D341Med (cell line): ENCODE results near the gene RELT.

ENCODE experiments used
- DNase-seq: peaks from one replicate; pipeline ENCODE4 v3.0.0; 2012; ENCODE audit warnings: low spot score

RELT gene

DNA sequence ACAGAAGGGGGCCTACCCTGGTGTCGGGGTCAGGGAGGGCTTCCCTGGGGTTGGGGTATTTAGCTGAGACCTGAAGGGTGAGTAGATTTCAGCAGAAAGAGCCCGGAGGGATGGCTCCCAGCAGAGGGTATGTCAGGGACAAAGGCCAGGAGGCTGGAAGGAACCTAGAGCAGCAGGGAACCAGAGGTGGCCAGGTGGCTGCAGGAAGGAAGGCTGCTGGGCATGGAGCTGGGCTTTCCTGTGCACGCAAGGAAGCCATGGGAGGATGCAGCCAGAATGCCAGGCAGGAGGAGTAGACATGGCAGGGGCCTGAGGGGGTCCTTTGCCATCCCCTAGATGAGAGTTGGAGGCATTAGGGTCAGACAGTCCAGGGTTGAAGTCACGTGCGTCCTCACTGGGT is 27.4 kb upstream of the RELT start:
- no peak for DNase-seq

- no peak for DNase-seq
Measured at GRCh38 chr11:73349633-73350032, 26.6 kb upstream of the RELT start.

- DNase-seq = peak; percentile 84
Measured at GRCh38 chr11:73350908-73351636, 25.1 kb upstream of the RELT start.

DNA sequence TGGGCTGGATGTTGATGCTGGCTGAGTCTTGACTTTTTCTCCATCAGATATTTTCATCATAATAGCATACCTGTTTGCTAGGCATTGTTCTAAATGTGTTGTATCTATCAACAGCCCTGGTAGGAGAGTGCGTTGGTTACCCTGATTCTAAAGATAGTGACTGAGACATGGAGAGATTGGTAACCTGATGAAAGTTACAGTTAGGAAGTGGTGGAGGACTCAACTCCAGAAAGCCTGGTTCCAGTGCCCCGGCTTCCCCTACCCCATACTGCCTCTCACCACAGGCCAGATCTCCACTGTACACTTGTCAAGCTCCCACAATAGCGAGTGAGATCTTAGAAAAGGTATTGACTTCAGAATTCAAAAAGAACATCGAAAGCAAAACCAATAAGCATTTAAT is 22.8 kb upstream of the RELT start:
- no peak for DNase-seq

DNA sequence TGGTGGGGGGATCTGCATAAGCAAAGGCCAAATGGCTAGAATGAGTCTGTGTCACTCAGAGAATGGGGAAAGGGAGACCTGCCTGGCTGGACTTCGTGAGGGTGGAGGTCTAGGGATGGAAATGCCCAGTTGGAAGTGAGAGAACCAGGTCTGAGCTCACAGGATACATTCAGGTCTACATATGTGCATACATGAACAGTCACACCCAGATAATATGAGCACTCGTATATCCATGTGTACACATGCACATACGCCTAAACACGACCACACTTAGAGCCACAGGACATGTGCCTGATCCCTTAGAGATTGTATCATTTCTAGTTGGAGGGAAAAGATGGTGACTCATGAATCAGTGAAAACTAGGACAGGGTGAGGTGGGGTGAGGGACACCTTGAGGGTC is 21.1 kb upstream of the RELT start:
- no peak for DNase-seq

GRCh38 chr11:73356979-73357860 is 19.0 kb upstream of the RELT start:
- DNase-seq = no peak

- no peak for DNase-seq
Measured at GRCh38 chr11:73358071-73358470, 18.1 kb upstream of the RELT start.

DNA sequence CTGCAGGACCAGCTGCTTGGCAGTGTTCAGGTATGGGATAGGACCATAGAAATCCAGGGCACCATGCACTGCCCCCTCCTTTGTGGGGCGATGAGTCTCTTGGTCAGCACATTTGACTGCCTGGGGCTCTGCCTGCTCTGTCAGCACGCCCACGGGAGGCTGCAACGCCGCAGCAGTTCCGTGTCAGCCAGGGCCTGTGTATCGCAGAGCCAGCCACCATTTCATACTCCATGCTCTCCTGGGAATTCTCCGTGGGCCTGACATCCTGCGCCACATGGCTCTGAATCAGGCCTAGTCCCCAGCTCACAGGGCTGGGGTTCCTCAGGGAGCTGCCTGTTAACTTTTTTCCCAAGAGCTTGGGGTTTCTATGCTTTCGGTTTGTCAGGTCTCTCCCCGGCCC is 16.9 kb upstream of the RELT start:
- DNase-seq = no peak

DNA sequence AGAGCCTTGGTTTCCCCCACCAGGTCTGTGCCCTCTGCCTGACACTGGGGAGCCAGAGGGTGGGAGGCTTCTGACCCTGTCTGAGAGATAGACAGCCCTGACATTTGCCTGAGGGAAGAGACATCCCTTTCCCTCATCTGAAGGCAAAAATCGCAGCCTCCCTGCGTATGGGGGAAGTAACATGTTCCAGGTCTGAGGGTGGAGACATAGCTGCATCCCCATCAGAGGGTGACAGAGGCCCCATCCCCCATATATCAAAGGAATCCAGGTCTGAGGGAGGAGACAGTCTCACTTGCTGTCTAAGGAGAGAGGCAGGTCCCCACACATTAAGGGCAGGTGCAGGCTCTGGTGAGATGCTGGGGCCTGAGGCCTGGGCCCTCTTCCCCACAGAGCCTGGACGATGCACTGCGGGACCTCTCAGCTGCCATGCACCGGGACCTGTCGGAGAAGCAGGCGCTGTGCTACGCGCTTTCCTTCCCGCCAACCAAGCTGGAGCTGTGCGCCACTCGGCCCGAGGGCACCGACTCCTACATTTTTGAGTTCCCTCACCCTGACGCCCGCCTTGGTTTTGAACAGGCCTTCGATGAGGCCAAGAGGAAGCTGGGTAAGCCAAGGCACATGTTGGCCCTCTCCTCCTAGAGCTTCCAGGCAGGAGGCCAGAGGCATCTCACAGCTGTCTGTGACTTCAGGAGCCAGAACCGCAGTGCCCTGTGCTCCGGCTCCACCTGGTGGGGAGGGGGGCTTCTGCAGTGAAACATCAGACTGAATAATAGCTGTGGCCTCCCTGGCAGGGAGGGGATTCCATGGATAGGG is 16.1 kb upstream of the RELT start:
- peak; percentile 81 for DNase-seq

DNA sequence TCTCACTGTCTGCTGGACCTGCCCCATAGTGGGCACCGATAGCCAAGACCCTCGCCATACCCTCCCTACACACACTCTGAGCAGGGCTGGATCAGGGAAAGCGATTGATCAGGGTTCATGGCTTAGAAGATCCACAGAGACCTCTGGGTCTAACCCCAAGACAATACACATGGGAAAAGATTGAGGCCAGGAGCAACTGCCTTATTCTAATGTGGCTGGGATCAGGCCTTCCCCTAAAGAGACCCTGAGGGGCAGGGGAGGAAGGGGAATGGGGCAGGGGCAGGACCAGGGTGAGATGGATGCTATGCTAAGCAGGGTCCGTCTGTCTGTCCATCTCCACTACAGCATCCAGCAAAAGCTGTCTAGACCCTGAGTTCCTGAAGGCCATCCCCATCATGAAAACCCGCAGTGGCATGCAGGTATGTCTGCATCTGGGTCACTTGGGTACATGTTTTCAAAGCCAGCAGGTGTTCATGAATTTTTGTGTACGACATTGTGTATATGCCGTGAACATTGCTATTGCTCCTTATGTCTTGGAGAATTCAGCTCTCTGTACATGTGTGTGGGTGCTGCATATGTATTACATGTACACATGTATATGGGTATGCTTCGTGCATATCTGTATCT is 15.3 kb upstream of the RELT start:
- no peak for DNase-seq

GRCh38 chr11:73361953-73362776 is 14.0 kb upstream of the RELT start:
- DNase-seq = no peak

DNA sequence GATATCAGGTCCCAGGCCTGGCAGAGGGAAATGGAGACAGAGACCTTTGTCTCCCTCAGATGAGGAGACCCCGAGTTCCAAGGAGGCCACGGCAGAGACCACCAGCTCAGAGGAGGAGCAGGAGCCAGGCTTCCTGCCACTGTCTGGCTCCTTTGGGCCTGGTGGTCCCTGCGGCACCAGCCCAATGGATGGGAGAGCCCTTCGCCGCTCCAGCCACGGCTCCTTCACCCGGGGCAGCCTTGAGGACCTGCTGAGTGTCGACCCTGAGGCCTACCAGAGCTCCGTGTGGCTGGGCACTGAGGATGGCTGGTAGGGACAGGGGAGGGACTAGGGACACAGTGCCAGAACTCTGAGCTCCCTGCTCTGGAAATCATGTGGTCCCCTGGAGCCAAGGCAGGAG is 13.1 kb upstream of the RELT start:
- DNase-seq = no peak

DNA sequence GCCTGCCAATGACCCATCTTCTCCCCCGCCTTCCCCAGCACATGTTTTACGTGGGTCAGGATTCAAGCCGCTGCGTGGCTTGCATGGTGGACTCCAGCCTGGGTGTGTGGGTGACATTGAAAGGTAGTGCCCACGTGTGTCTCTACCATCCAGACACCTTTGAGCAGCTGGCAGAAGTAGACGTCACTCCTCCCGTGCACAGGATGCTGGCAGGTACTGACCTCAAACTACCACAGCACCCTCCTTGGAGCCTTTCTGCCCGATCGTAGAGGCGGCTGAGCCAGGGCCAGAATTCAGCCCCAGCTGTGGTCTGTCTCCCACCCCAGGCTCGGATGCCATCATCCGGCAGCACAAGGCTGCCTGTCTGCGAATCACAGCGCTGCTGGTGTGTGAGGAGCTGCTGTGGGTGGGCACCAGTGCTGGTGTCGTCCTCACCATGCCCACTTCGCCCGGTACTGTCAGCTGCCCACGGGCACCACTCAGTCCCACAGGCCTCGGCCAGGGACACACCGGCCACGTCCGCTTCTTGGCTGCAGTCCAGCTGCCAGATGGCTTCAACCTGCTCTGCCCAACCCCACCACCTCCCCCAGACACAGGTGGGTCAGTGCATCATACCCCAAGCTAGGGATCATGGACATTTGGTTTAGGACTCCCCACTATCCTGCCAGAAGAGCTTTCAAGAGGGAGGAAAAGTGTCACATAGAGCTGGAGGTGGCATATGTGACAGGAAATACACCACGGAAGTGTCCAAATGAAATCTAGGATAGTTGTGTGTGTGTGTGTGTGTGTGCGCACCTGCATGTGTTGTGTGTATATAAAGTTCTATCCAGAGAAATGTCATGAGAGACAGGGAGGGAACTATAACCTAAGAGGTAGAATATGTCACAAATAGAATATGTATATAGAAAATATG is 10.6 kb upstream of the RELT start:
- no peak for DNase-seq

DNA sequence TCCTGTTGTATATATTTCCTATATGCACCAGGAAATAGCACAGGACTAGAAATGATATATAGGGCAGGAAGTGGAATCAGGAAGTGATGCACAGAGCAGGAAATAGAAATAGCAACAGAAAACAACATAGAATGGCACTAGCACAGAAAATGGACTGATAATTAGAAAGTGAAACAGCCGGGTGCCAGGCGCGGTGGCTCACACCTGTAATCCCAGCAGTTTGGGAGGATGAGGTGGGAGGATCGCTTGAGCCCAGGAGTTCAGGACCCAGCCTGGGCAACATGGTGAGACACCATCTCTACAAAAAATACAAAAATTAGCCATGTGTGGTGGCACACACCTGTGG is 10.0 kb upstream of the RELT start:
- DNase-seq = no peak

DNA sequence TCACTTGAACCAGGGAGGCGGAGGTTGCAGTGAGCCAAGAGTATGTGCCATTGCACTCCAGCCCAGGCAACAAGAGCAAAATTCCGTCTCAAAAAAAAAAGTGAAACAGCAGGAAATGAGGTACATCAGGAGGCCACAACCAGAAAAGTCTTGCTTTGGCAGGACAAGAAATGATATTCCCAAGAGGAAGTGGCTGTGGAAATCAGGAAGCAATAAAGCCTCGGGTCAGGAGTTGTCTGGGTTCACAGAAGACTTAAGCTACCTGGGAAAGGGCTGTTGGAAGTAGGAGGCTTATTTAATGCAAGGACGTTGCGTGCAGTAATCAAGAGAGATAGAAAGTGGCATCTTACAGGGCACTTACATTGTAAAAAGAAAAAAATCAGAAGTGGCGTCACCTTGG is 9.2 kb upstream of the RELT start:
- DNase-seq = no peak

- DNase-seq = no peak
Measured at GRCh38 chr11:73367482-73368024, 8.6 kb upstream of the RELT start.

DNA sequence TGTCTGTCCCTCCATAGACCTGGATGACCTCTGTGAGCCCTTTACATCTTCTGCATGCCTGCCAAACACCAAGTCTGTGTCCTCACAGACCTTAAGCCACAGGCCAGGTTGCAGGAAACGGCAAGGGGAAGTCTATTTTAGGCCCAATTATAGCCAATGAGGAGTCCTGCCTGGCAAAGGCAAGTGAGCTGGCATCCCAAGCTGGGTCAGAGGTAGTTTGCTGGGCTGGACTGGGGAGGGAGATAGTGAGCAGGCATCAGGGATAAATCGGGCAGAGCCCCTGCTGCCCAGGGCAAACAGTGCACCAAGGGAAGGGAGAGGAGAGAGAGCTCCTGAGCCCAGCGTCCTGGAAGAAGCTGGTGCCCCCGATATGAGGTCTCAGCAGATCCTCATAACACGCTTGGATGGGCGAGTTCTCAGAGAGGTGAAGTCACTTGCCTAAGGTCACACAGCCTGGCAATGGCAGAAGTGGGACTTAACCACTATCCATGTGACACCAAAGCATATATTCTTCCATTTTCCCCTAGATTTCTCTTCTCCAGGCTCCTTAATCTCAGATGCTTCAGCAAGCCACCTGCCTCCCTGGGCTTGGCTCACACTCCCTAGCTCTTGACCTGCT is 3.7 kb upstream of the RELT start:
- no peak for DNase-seq

DNA sequence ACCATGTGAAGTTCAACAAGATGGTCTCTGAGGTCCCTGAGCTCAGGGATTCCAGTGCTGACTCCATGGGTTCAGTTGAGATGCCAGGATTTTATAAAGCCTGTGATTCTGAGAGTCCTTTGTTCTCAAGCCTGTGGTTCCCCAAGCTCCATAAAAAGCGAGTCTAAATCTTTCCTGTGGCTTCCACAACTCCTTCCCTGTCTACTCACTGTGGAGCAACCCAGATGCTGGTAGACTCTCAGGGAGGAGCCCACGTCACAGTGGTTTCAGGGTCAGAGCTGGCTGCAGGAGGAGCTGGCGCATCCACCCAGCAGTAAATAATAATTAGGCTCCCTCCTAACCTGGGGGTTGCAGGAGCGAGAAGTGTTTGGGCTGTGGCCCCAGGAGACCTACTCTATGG is 2.0 kb upstream of the RELT start:
- no peak for DNase-seq

DNA sequence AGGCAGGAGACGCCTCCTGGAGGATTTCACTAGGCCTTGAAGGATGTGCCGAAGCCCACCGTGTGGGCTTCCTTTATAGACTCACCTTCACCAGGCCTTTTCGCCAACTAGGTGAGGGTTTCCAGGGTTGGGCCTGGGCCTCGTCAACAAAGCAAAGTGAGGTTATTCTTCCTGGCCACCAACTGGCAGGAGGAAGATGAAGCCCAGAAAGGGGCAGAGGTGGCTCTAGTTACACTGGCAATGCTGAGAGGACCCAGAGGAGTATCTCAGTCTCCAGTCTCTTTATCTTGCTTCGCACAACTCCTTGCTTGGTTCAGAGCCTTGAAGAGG is 404 bp upstream of the RELT start:
- no peak for DNase-seq
